ENCODE measurements around the gene ZNF93.
"Not testable (repeated sequence)": the region's sequence is repeated elsewhere in the genome, so short reads cannot be mapped to it uniquely, and the experiment has no call there.

GRCh38 chr19:19957766-19958165 lies 57.0 kb downstream of the ZNF93 start:
- TF ChIP-seq, protein P1, sequence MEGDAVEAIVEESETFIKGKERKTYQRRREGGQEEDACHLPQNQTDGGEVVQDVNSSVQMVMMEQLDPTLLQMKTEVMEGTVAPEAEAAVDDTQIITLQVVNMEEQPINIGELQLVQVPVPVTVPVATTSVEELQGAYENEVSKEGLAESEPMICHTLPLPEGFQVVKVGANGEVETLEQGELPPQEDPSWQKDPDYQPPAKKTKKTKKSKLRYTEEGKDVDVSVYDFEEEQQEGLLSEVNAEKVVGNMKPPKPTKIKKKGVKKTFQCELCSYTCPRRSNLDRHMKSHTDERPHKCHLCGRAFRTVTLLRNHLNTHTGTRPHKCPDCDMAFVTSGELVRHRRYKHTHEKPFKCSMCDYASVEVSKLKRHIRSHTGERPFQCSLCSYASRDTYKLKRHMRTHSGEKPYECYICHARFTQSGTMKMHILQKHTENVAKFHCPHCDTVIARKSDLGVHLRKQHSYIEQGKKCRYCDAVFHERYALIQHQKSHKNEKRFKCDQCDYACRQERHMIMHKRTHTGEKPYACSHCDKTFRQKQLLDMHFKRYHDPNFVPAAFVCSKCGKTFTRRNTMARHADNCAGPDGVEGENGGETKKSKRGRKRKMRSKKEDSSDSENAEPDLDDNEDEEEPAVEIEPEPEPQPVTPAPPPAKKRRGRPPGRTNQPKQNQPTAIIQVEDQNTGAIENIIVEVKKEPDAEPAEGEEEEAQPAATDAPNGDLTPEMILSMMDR (IDR thresholded peaks at IDR 0.05), result not testable (repeated sequence)
- peak in 1 of 2 donors; percentile 39 for TF ChIP-seq POLR2A (IDR thresholded peaks at IDR 0.05)
